Stimulated activated CD8-positive, alpha-beta memory T cell treated with anti-CD3 and anti-CD28 coated beads, Interleukin-15, amount 100 ng/mL, for 4 hours (primary cell): ENCODE data around the gene ACAD9.

Source experiments
- DNase-seq, 2 donors: peaks; one replicate each; pipeline ENCODE4 v3.0.0-alpha.2; 2020; ENCODE audit warnings: low read depth in 2 of 2

Gene ACAD9

GRCh38 chr3:128933922-128934253 is 54.5 kb downstream of the ACAD9 start:
- no peak for DNase-seq

- no peak for DNase-seq
These were observed 56.5 kb downstream of the ACAD9 start for GRCh38 chr3:128935922-128936321.

GRCh38 chr3:128936341-128936740 is 56.9 kb downstream of the ACAD9 start:
- no peak for DNase-seq

GRCh38 chr3:128940252-128940651 is 60.8 kb downstream of the ACAD9 start:
- DNase-seq, result no peak

- no peak for DNase-seq
These were observed 62.9 kb downstream of the ACAD9 start for GRCh38 chr3:128942161-128942952.

GRCh38 chr3:128945041-128945877 is 65.8 kb downstream of the ACAD9 start:
- no peak for DNase-seq

GRCh38 chr3:128945878-128946175 is 66.4 kb downstream of the ACAD9 start:
- DNase-seq, result no peak

GRCh38 chr3:128946411-128946810 is 67.0 kb downstream of the ACAD9 start:
- no peak for DNase-seq

GRCh38 chr3:128949158-128949557 is 69.7 kb downstream of the ACAD9 start:
- no peak for DNase-seq

- DNase-seq, result no peak
These were observed 71.0 kb downstream of the ACAD9 start for GRCh38 chr3:128950223-128950938.

- no peak for DNase-seq
These were observed 77.0 kb downstream of the ACAD9 start for GRCh38 chr3:128956440-128956839.
